Hypothalamus (tissue), 51 donors: ENCODE data around the gene AMPD2.

Experiments
- DNase-seq, 51 donors: peaks; one replicate each; lab custom pipeline; 2025; lab: John Stamatoyannopoulos, UW

The AMPD2 gene

DNA sequence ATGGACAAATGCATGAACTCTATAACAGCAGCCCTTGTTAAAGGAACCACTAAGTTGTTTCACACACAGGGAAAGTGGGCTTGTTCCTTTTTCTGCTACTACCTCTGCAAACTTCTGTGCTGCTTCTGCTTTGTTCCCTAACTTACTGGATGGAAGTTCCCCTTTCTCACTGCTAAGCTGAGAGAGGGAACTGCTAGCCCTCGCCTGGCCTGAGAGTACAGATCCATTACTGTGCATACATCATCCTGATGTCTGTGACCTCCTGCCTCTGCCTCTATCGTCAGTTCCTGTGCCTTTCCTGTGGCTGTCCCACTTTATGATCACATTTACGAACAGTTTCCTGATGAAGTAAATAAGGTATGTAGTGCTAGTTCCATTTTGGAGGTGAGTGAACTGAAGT, 3.8 kb upstream of the AMPD2 start:
- peak in 3 of 51 donors; percentile 16 to 33 (median 24) for DNase-seq

DNA sequence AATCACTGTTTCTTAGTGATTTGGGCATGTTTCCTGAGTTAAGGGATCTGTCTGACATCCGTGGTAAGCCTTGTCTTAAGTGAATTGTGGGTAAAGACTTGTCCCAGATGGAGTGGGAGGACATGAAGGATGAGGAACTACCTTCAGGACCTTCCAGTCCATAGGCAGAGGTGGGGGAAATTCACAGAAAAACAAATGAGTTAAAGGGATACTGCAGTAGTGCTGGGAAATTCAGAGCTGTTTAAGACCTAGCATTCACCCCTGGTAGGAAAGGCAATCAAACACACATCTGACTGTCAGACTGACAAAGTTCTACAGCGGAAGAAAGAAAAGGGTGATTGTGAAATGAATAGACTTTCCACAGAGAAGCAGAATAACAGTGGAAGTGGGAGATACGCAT, 3.2 kb upstream of the AMPD2 start:
- no peak for DNase-seq

DNA sequence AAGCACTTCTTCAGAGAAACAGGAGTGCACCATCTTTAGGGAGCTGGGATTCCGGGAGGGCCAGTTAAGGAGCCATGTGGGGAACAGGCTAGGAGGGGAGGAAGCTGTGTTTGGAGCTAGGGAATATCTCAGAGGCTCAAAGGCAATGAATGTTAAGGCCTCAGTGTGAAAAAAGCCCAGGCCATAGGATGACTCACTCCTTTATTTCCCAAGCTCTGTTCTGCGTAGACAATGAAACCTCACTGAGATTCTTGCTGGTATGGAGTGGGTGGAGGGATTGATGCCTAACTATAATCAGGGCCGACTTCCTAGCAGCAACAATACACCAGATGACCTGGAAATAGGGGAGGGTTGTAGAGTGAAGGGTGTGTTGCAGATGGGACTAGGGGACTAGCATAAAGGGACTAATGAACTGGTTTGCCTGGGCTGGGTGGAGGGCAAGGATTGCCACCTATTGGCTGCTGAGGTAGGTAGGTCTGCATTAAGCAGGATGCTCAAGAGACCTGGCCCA, 2.3 kb upstream of the AMPD2 start:
- DNase-seq, result no peak

DNA sequence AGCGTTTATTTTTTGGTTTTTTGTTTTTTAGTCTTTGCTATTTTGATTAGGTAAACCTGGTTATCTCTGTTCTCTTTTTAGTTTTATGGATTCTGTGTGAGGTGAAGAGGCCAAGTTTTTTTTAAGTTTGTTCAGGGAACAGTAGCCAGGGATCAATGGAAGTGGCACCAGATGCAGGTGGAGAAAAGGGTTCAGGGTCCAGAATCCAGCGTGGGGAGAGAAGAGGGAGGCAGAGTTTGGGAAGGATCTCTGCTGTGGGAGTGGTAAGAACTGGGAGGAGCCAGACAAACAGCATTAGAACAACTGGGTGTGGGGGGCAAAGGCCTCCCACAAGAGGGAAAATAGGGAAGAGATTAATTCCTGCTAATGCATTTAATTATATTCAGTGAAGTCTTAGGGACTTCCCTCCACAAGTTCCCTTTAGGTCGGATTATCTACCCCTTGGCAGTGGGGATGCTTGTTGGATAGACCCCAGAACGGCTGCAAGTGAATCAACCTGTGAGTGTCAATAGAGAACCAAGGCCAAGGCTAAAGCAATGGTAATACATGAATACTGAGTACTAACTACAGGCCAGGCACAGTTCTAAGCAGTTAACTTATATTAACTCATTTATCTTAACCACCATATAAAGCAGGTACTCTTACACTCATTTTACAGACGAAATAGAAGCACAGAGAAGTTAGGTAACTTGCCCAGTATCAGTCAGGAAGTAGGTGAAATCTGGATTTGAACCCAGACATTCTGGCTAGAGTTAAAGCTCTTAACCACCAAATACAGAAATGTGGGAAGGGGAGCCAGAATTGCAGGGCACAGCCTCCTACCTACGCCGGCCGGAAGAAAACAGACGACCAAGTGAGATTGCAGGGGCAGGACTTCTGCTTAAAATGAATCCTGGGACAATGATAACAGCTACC, 719 bp upstream of the AMPD2 start:
- DNase-seq, result no peak

DNA sequence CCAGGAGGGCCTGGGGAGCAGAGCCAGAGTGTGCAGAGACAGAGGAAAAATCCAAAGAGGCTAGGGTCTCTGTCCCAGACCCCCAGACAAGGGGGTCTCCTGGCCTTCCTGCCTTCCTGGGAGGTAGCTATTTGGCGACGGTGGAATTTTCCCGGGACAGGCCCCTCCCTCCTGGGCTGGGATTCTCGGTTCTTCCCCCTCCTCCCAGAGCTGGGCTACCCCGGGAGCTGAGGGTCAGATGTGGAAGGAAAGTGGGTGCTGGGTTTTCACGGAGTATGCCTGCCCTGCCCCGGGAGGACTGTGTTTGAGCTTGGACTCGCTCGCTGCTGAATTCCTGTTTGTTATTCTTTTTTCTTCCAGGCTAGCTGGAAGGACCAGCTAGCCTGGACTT, 759 bp downstream of the AMPD2 start:
- peak in 12 of 51 donors; percentile 25 to 70 (median 50) for DNase-seq

DNA sequence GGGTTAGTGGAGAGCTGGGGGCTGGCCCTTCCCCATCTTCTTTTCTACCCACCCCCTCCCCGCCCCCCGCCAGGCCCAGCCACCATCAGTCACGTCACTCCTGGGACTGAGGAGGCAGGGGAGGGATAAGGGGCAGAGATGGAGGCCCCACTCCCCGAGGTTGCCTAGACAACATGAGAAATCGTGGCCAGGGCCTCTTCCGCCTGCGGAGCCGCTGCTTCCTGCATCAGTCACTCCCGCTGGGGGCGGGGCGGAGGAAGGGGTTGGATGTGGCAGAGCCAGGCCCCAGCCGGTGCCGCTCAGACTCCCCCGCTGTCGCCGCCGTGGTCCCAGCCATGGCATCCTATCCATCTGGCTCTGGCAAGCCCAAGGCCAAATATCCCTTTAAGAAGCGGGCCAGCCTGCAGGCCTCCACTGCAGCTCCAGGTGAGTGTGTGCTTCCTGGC, 1.2 kb downstream of the AMPD2 start:
- peak in 49 of 51 donors; percentile 40 to 93 (median 83) for DNase-seq

DNA sequence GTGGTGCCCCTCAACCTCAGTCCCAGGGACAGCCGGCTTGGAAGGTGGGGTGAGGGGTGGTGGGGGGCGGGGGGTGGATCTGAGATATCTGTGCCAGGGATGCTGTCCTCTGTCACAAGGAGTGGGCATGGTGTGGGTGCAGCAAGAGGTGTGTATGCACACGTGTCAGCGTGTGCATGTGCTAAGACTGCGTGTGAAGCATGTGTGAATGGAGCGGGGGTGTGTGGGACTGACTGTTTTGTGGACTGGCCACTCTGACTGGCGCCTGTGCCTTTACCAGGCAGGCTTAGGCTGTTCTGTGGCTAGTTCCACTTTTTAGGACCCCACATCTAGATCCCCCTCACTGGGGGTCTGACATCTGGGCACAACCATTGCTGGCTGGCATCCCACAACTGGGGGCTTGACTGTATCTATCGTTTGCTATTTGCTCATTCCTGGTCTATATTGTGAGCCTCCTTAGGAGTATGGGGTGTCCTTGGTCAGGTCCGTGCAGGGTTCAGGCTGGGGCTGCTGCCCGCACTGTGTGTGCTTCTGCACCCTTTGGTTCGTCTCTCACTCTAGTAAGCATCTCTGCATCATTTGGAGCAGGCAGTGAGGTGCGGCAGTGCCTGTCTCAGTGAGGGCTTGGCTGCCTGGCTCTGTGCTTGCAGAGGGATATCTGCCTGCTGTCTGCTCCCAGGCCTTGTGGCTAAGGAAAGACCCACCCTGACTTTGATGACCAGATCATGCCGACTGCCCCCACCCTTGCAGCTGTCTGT, 1.9 kb downstream of the AMPD2 start:
- peak in 1 of 51 donors; percentile 65 for DNase-seq

DNA sequence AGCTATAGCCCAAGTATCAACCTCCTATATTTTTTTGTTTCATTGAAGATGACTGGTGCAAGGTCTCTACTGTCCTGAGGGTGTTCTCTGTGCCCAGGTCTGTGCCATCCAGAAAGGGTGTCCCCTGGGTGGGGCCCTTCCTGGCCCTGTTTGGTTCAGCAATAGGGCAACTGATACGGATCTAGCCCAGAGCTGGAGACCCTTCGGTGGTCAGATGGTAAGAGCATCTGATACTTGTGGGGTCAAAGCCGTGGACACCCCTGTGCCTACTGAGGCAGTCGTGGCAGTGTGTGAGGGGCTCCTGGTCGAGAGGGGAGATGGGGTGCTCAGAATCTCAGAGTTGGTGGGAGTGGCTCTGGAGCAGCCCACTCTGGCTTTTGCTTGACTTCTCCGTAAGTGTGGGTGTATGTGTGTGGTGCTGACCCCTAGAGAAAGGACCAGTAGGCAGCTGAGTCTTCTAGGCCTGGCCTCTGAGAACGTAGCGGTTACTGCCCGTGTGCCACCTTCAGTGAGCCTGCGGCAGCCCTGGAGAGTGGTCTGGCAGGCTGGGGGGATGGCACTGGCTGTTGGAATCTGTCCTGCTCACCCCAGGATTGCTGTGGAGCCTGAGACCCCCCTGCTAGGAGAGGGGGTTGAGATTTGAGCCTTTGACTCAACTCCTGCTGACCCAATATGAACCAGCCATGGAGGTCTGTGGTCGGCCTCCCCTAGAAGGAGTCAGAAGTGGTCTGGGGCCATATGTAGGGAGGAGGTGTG, 2.7 kb downstream of the AMPD2 start:
- no peak for DNase-seq

DNA sequence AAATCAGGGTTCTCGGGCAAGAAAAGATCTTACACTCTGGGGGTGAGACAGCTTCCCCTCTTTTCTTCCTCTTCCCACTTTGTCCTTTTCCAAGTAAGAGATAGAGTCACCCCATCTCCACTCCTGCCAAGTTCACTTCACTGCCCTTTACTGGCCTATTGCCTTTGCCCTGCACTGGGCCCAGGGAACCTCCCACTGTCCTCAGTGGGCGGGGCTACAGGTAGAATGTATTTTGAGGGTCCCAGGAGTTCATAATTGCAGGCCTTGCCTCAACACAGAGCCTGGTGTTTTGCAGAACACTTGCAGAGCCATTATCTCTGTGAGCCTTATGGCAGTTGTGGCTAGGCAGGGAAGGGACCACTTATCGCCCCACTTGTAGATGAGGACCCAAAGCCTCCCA, 3.3 kb downstream of the AMPD2 start:
- DNase-seq, result no peak

DNA sequence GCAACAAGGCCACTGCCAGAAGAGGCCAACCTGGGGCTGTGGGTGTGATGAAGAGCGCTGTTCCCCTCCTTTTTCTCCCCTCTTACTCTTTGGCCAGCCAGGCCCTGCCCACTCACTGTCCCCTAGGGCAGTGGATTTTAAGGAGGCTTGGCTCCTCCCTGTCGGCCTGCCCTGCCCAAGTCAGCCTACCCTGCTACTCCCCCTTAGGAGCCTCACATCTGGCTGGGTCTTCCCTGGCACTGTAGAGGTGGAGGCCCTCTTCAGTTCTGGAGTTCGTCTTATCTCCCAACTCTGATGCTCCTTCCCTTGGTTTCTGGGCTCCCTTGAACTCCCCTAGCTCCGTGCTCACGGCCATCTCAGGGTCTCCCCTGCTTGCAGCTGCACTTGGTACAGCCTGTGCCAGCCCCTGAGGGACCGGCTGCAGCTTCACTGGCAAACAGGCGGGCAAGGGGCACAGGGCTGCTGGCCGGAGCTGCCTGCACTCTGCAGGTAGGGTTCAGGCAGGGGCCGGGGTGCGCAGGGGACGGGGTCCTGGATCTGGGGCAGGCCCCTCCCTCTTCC, 4.0 kb downstream of the AMPD2 start:
- peak in 28 of 51 donors; percentile 17 to 66 (median 44) for DNase-seq

DNA sequence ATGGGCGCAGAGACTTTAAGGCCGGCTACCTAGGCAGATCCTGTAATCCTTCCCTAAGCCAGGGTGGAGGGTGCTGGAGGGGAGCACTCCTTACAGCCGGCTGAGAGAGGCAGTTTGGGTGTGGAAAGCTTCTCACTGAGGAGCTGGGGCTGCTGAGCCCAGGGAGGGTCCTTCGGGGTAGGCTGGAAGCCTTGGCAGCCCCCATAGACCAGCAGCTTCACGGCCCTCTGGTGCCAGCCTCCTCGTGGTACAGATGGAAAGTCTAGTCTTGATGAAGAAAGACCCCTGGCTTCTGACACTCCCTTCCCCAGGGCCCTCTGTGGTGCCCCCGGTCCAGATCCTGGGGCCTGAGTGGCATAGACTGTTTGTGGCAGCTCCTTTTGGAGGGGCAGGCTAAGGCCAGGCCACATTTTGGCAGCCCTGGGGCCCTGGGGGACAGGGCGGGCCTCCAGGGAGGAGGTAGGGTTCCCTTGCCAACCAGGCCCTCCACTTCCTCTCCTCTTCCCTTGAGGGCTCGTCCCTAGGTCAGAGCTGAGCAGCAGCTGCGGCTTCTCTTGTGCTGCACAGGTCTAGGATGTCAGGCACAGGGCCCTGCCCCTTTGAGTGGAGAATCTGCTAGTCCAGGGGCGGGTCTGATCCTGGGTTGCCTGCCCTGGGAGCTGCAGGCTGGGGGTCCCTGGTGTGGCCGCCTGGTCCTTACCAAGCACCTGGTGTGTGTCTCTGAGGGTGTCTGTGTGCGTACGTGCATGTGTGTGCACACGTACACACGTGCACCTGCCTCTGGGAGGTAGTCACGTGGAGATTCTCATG, 4.8 kb downstream of the AMPD2 start:
- DNase-seq, result no peak

DNA sequence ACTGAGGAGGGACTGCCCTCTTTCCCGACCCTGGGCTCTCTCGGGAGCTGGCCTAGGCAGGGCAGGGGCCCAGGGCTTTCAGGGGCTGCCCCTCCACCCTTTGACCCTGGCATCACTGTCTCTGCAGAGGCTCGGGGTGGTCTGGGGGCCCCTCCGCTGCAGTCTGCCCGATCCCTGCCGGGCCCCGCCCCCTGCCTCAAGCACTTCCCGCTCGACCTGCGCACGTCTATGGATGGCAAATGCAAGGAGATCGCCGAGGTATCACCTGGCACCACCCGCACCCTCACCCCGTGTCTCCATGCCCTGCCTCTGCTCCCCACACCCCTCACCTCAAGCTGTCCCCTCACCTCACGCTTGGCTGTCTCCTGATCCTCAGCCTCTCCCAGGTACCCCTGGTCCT, 5.5 kb downstream of the AMPD2 start:
- no peak for DNase-seq

DNA sequence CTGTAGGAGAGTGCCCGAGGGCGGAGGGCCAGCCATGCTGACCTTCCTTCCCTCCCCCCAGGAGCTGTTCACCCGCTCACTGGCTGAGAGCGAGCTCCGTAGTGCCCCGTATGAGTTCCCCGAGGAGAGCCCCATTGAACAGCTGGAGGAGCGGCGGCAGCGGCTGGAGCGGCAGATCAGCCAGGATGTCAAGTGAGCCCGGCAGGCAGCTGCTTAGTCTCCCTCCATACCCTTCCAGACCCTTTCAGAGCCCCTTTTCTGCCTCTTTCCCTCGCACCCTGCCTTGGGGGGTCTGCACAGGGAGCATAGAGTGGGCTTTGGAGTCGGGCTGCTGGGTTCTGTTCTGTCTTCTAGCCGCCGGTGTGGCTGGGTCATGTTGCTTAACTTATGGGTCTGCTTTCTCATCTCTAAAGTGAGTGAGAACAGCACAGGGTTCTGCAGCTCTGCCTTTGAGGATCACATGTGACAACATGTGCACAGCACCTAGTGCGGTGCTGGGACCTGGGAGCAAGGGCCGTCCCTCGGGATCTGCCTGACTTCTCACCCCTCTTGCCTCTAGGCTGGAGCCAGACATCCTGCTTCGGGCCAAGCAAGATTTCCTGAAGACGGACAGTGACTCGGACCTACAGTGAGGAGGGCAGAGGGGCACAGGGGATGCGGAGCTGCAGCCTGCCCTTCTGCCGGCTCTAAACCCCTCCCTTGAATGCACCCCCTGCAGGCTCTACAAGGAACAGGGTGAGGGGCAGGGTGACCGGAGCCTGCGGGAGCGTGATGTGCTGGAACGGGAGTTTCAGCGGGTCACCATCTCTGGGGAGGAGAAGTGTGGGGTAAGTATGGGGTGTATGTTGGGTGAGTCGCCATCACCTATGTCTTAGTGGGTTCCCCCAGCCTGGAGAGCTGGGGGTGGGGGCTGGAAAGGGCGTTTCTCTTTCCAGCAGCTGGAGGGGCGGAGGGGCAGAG, 6.2 kb downstream of the AMPD2 start:
- no peak for DNase-seq

DNA sequence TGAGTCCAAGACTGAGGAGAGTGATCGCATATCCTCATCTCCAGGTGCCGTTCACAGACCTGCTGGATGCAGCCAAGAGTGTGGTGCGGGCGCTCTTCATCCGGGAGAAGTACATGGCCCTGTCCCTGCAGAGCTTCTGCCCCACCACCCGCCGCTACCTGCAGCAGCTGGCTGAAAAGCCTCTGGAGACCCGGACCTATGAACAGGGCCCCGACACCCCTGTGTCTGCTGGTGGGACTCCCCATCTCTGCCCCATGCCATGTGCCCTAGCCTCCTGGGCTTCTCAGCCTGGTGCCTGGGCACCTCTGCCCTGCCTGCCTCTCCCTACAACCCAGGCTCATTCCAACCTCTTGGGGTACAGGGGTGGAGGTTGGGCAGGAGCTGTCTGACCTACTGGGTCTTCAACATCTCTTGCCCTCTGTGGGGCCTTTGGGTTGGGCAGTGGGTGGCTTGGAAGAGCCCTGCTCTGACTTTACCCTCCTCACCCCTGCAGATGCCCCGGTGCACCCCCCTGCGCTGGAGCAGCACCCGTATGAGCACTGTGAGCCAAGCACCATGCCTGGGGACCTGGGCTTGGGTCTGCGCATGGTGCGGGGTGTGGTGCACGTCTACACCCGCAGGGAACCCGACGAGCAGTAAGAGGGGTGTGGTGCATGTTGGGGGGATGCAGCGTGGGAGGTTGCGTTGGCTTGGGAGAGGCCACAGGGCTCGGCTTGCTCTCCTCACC, 7.2 kb downstream of the AMPD2 start:
- no peak for DNase-seq

DNA sequence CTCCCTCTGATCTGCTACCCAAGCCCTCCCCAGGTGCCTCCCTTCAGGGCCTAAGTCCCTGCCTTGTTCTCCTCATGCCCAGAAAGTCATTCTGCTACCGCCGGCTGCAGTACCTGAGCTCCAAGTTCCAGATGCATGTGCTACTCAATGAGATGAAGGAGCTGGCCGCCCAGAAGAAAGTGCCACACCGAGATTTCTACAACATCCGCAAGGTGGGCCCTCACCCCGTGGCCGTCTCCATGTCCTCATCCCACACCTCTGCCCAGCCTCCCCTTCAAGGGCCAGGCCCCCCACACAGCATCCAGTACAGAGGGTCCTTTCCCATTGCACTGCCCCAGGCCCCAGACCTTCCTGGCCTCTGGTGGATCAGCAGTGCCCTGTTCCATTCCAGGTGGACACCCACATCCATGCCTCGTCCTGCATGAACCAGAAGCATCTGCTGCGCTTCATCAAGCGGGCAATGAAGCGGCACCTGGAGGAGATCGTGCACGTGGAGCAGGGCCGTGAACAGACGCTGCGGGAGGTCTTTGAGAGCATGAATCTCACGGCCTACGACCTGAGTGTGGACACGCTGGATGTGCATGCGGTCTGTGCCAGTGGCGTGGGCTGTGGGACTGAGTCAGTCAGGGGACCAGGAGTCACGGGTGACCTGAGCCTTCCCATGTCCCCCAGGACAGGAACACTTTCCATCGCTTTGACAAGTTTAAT, 8.2 kb downstream of the AMPD2 start:
- DNase-seq, result no peak

DNA sequence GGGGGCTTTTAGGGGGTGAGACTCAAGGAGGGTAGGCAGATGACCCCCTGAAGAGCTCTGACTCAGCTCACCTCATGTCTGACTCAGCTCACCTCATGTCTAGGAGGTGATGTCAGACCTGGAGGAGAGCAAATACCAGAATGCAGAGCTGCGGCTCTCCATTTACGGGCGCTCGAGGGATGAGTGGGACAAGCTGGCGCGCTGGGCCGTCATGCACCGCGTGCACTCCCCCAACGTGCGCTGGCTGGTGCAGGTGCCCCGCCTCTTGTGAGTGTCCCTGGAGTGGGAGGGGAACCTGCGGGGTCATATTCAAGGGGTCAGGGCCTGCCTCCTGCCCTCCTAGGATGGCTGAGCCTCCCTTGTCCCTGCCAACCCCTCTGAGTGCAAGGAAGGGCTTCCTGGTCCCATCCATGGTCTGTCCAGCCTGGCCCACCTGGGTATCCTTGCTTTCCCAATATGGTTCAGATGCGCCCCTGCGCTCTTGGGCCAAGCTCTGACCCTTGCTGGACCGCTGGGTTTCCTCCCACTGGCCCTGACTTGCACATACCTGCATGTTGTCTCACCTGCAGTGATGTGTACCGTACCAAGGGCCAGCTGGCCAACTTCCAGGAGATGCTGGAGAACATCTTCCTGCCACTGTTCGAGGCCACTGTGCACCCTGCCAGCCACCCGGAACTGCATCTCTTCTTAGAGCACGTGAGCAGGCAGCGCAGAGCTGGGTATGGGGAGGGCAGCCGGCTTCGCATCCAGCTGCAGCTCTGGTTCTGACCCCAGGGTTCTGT, 9.1 kb downstream of the AMPD2 start:
- no peak for DNase-seq
